DOHH2 (cell line): ENCODE results near the gene EFNA5.

ENCODE experiments used
- H3F3A ChIP-seq: fragments of 200-600 bp; sonication (generic), shearing (Covaris generic); 2 replicates; pipeline ENCODE4 v1.6.0; 2016; ENCODE audit warnings: antibody characterized with exemption, mild to moderate bottlenecking; ENCODE audit not compliant: control insufficient read depth, insufficient read depth
- H3K27ac ChIP-seq: fragments of 200-600 bp; sonication (generic); 2 replicates; pipeline ENCODE4 v1.5.1; 2014; ENCODE audit warnings: low read depth, mild to moderate bottlenecking, low read length, moderate library complexity
- H3K27me3 ChIP-seq: fragments of 200-600 bp; sonication (generic); 2 replicates; pipeline ENCODE4 v1.6.1; 2014; ENCODE audit warnings: mild to moderate bottlenecking, low read length, mixed read lengths; ENCODE audit not compliant: control insufficient read depth
- H3K36me3 ChIP-seq: fragments of 200-600 bp; sonication (generic); 2 replicates; pipeline ENCODE4 v1.6.1; 2014; ENCODE audit warnings: mild to moderate bottlenecking, low read length, moderate library complexity, mixed read lengths; ENCODE audit not compliant: control insufficient read depth
- H3K4me1 ChIP-seq: fragments of 200-600 bp; sonication (generic); 2 replicates; pipeline ENCODE4 v1.6.1; 2014; ENCODE audit warnings: mild to moderate bottlenecking, low read length, mixed read lengths; ENCODE audit not compliant: control insufficient read depth
- H3K4me2 ChIP-seq: fragments of 200-600 bp; sonication (generic); 2 replicates; pipeline ENCODE4 v1.6.0; 2014; ENCODE audit warnings: mild to moderate bottlenecking, low read length, moderate library complexity
- H3K4me3 ChIP-seq: fragments of 200-600 bp; sonication (generic); 2 replicates; pipeline ENCODE4 v1.5.1; 2014; ENCODE audit warnings: mild to moderate bottlenecking, low read length, mixed read lengths
- H3K79me2 ChIP-seq: fragments of 200-600 bp; sonication (generic); 2 replicates; pipeline ENCODE4 v1.6.1; 2014; ENCODE audit warnings: mild to moderate bottlenecking, low read length, mixed read lengths; ENCODE audit not compliant: control insufficient read depth
- H3K9me2 ChIP-seq: fragments of 200-600 bp; sonication (generic); replicated peaks from 2 replicates; pipeline ENCODE4 v1.6.1; 2014; ENCODE audit warnings: mild to moderate bottlenecking, low read length, mixed read lengths; ENCODE audit not compliant: control insufficient read depth
- H3K9me3 ChIP-seq: fragments of 200-600 bp; sonication (generic); 2 replicates; pipeline ENCODE4 v1.6.1; 2014; ENCODE audit warnings: antibody characterized with exemption, low read length, mixed read lengths; ENCODE audit not compliant: control insufficient read depth, insufficient read depth
- H4K20me1 ChIP-seq: fragments of 200-600 bp; sonication (generic); 2 replicates; pipeline ENCODE4 v1.6.0; 2014; ENCODE audit warnings: low read depth, mild to moderate bottlenecking, antibody characterized with exemption, low read length, moderate library complexity; ENCODE audit not compliant: control insufficient read depth, insufficient read depth
- CTCF ChIP-seq: fragments of 200-600 bp; sonication (generic); IDR thresholded peaks from one replicate; pipeline ENCODE4 v1.5.1; 2014; ENCODE audit warnings: antibody characterized with exemption, mild to moderate bottlenecking, low read depth, low read length; ENCODE audit not compliant: poor library complexity, severe bottlenecking
- EZH2phosphoT487 ChIP-seq: fragments of 200-600 bp; sonication (generic); IDR thresholded peaks from 2 replicates; pipeline ENCODE4 v1.6.1; 2017; ENCODE audit warnings: borderline replicate concordance, mild to moderate bottlenecking, antibody characterized with exemption, low read length, moderate library complexity, mixed read lengths

The EFNA5 gene

GRCh38 chr5:107551088-107551487, 119.6 kb downstream of the EFNA5 start:
- H3K4me1 ChIP-seq = no peaks in the 10 kb centered on the region
- H4K20me1 ChIP-seq = no peaks in the 10 kb centered on the region
- no peaks in the 10 kb centered on the region for H3K79me2 ChIP-seq
- no peak overlapping the region for H3K4me2 ChIP-seq
- no peaks in the 10 kb centered on the region for H3K9me2 ChIP-seq
- no peak for TF ChIP-seq EZH2phosphoT487
- no peak for TF ChIP-seq CTCF
- no peak overlapping the region for H3K27ac ChIP-seq
- H3F3A ChIP-seq = no peaks in the 10 kb centered on the region
- H3K36me3 ChIP-seq = no peaks in the 10 kb centered on the region
- no peaks in the 10 kb centered on the region for H3K9me3 ChIP-seq
- H3K4me3 ChIP-seq = no peak overlapping the region
- no peaks in the 10 kb centered on the region for H3K27me3 ChIP-seq

GRCh38 chr5:107549567-107549966, 121.2 kb downstream of the EFNA5 start:
- no peaks in the 10 kb centered on the region for H3F3A ChIP-seq
- no peaks in the 10 kb centered on the region for H3K9me3 ChIP-seq
- H3K4me2 ChIP-seq = no peak overlapping the region
- H3K27me3 ChIP-seq = no peaks in the 10 kb centered on the region
- no peaks in the 10 kb centered on the region for H3K36me3 ChIP-seq
- no peaks in the 10 kb centered on the region for H4K20me1 ChIP-seq
- no peak overlapping the region for H3K27ac ChIP-seq
- H3K4me1 ChIP-seq = no peaks in the 10 kb centered on the region
- no peaks in the 10 kb centered on the region for H3K79me2 ChIP-seq
- TF ChIP-seq CTCF (no peak), EZH2phosphoT487 (no peak)
- H3K9me2 ChIP-seq = no peaks in the 10 kb centered on the region
- no peak overlapping the region for H3K4me3 ChIP-seq

GRCh38 chr5:107548477-107548876, 122.3 kb downstream of the EFNA5 start:
- no peaks in the 10 kb centered on the region for H3K9me3 ChIP-seq

More at GRCh38 chr5:107548477-107548876, 122.3 kb downstream of the EFNA5 start:
- H3K27ac ChIP-seq = no peak overlapping the region
- H3K79me2 ChIP-seq = no peaks in the 10 kb centered on the region
- H3K4me3 ChIP-seq = no peak overlapping the region
- H3K36me3 ChIP-seq = no peaks in the 10 kb centered on the region
- TF ChIP-seq CTCF (no peak), EZH2phosphoT487 (no peak)
- H3F3A ChIP-seq = no peaks in the 10 kb centered on the region
- no peaks in the 10 kb centered on the region for H4K20me1 ChIP-seq
- H3K27me3 ChIP-seq = no peaks in the 10 kb centered on the region
- no peaks in the 10 kb centered on the region for H3K9me2 ChIP-seq
- H3K4me1 ChIP-seq = no peaks in the 10 kb centered on the region
- H3K4me2 ChIP-seq = no peak overlapping the region
